ENCODE measurements around the gene GALT.
A peak's percentile ranks its signal among the peaks of the same experiment; 100 is the strongest.
"Not testable (repeated sequence)": the region's sequence is repeated elsewhere in the genome, so short reads cannot be mapped to it uniquely, and the experiment has no call there.

Gene GALT

DNA sequence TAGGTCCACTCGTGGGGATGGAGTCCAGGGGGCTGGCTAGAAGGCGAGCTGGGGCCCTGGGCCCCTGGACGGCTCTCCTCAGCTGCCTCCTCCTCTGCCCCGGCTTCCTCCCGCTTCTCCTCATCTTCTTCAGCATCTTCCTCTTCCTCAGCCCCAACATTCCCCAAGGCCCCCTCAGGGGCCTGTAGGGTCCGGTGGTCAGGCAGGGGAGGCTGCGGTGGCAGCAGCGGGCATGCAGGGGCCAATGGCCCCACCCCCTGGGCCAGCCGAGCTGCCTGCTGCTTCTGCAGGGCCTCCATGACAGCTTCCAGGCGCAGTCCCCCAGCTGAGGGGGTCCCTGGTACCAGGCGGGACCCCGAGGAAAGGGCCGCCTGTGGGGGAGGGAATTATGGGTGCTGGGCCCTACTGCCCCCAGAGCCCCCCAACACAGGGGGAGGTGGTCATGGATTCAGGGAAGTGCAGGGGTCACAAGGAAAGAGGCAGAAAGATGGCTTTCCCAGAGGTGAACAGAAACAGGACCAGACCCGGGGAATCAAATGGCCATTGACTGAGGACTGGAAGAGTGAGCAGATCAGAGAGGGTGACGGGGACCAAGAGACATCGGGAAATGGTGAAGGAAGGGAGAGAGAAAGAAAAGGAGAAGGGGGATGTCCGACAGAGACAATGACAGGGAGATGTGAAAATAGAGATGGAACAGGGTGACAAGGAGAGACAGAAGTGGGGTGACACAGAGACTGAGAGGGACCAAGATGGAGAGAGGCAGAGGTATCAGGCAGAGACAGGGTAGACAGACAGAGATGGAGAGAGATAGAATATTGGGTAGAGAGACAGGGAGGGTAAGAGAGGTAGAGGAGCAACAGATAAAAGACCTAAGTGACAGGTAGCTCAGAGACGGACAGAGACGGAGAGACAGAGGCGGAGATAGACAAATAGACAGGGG, 18.5 kb upstream of the GALT start:
- no peak for DNase-seq

DNA sequence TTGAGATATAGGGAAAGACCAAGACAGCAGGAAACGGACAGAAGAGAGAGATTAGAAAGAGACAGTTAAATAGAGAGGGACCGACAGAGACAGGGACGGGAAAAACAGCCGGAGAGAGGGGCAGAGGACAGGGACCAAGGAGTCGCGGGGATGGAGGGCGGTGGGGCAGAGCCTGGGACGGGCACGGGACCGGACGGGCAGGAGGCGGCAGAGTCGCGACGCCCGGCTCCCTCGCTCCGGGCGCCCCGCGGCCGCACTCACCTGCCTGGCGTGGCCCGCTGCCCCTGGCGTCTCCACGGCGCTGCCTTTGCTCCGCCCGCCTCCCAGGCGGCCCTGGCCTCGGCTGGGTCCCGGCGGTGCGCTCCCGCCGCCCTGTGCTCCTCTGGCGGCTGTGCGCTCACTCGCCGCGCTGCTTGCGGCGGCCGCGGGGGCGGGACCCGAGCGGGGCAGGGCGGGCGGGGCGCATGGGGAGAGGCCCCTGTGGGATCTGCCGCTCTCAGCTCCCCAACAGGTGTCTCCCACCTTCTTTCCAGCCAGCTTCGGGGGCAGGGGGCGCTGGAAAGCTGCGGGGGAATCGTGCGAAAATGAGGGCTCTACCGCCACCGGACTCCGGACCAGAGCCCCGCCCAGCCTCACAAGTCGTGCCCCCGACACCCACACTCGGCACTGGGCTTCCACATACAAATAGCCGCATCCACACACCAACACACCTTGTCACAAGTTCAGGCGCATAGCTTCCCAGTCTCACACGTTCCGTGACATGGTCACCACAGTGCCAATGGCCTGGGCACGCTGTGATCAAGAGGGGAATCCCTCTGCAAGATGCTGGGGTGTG, 17.6 kb upstream of the GALT start, which contains the start of gene ARID3C:
Gene ARID3C (minus strand): TSS at position 411 of the 835 bp plus-strand sequence. CDS start 1,052 bp downstream, outside the sequence.
- peak; percentile 62 for DNase-seq

DNA sequence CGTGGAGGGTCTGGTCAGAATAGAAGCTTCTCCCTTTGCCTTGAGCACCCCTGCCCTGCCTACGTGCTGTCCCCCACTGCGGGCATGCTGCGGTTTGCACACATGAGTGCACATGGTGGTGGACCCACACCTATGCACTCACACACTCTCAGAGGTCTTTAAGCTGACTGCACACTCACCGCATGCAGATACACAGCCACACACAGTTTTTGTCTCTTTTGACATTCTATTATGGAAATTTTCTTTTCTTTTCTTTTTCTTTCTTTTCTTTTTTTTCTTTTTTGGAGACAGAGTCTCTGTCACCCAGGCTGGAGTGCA, 17.0 kb upstream of the GALT start:
- DNase-seq, result no peak

DNA sequence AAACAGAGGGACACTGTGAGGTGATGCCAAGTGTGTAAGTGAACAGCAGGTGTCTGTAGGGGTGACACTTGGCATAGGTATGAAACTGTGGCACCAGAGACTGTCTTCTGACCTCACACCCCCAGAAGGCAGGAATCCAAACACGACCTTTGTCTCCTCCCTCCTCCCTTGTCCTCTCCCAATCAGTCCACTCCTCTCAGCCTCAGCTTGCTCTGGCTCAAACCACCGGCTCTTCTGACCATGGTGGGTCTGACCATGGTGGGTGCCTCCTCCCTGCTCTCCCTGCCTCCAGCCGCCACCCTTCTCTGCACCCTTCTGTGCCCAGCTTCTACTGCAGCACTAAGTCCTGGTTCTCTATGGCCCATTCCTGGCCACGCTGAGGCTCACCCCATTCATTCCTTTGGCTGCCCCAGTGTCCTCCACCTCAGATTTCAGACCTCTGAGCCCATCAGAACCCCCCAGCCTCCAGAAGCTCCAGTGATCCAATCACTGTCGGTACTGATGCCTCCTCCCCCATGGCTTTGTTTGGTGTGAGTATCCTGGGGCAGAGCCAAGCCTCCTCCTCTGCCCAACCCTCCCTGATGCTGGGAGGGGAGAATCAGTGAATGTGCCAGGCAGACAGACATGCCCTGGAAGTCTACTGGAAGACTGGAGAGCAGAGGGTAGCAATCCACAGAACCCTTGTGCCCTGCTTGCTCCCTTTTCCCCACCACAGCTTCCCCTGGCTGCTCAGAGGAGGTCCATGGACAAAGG, 15.9 kb upstream of the GALT start:
- DNase-seq, result no peak

DNA sequence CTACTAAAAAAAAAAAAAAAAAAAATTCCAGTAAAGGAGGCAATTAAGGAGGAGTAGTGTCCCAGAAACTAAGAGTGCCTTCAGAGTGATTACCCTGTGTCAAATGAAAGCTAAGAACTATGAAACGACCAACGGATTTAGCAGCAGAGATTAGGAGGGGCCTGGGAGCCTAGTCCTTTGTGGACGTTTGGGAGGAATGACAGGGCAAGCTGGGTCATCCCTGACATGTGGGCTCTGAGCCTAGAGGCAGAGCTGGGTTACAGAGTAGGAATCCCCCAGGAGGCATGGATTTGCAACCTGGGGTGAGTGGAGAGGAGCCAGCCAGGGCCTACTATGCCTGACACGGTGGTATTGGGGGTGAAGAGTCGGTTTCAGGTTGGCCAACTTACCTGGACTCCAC, 13.3 kb upstream of the GALT start:
- DNase-seq, result no peak

DNA sequence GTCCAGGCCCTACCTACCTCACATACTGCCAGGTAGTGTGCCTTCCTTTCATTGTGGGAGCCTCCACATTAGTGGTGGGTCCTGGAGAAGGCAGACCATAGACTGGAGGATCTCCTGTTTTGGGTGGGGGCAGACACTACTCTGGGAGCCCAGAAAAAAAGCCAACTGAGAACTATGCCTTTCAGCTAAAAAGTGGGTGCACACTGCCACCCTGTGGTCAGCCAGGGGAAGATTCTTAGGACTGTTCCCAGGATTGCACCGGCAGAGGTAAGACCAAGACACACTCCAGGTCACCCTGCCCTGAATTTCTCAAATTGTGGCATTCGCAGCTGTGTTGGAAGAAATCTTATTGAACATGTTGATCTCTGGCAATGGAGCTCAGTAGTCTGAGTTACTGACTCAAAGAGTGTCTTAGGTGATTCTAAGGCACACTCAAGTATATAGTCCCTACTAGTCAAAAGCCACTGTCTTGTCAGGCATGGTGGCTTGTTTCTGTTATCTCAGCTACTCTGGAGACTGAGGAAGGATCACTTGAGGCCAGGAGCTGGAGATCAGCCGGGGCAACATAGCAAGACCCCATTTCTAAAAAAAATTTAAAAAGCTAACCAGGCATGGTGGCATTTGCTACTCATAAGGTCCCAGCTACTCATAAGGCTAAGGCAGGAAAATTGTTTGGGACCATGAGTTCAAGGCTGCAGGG, 12.5 kb upstream of the GALT start:
- DNase-seq, result peak; percentile 80

DNA sequence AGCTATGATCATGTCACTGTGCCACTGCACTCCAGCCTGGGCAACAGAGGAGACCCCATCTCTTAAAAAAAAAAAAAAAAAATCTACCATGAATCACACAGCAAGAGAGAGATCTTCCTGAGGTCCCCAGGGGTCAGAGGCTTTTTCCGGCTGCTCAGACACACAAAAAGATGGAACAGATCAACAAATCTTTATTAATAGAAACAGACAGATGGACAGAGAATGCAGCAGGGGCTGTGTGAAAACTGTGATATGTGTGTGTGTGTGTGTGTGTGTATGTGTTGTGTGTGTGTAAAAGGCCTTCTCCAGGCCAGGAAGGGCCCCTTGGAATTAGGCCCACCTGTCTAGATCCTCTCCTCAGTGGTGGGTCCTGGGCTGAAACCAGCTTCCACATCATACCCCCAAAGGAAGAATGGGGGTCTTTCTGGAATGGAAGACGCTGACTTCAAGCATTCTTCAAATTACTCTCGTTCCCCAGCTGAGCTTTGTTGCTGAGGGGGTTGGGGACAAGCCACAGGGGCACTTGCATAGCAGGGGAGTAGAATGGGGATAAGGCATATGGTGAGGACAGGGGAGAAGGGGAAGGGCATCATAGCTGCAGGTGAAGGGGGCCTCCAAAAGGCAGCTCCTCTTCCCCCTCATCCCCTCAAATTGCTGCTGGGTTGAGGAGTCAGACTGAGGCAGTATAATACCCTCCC, 11.8 kb upstream of the GALT start:
- no peak for DNase-seq

DNA sequence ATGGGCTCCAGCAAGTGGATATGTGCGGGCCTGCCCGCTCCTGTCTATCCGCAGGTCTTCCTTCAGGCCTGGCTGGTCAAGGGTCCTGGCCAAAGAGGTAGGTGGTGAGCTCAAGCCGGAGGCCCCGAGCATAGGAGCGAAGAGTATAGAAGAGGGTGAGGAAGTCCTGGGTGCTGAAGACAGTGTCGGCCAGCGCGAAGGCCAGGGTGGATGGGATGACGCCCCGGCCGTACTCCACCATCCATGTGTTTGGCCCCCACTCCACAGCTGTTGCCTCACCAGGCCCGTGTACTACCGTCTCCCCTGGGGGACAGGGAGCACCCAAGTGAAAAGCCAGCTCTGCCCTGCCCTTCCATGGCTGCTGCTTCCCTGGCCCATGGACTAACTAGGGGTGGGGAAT, 10.9 kb upstream of the GALT start:
- no peak for DNase-seq

DNA sequence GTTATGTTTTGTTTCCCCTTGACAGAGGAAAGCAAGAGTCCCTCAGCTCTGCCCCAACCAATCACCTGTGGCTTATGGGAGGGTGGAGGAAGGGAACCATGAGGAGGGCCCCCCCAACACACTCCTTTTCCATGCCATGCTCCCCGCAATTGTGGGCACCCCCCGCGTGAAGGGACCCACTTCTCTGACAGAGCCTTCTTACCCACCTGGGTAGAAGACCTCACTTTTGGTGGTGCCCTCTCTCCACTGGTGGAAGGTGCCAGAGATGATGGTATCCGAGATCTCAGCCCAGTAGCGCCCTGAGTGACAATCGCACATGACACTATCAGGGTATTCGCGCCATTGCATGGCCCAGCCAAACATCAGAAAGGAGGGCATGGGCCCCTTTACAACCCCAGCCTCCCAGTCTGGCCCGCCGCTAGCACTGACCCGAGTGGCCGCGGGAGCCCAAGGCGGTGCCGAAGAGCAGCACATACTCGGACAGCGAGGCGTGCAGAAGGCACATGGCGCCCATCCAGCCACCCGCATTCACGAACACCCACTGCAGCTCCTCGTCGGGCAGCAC, 9.6 kb upstream of the GALT start:
- no peak for DNase-seq

DNA sequence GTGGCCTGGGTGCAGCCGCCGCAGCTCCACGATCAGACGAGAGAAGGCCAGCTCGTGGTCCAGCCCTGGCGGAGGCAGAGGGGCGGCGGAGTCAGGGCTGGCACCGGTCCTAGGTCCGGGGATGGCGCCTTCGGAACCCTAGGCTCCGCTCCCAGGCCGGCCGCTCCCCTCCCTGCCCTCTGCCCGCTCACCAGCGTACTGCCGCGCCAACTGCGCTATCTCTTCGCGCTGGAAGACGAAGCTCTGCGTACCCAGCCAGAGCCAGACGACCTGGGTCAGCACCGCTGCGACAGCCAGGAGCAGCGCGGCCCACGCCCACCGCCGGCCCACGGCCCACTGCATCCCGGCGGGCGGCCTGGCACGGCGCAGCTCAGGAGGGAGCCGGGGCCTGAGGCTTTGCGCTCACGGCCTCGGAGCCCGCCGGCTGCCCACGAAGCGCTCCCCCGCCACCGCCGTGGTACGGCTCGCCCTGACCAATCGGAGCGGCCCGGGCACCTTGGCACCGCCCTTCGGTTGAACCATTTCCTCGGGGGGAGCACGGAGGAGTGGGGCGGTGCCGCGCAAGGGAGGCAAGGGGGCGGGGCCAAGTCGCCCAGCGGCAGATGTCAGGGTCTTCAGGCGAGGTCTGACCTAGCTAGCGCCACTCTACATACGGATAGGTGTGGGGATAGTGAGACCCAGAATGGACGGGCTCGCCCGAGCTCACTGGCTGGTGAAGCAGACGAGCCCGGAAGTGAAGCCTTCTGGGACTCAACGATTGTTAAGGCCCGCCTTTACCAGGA, 8.9 kb upstream of the GALT start, which contains the start of gene SIGMAR1:
Gene SIGMAR1 (minus strand): TSS at position 432 of the 782 bp plus-strand sequence. CDS start 90 bp downstream, at position 342.
- peak; percentile 96 for DNase-seq

DNA sequence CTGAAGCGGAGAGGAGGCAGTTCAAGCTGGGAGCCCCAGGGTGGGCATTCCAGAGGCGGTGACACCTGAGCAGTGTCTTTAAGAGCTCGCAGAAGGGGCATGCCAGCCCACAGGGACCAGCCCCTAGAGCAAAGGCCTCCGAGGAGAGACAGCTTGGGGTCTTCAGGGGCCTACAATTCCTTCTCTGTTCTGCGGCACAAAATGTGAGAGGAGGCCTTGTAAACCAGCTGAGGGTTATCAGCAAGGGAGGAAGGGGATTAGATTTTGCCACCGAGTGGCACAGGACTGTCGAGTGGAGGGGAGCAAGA, 8.4 kb upstream of the GALT start:
- no peak for DNase-seq

DNA sequence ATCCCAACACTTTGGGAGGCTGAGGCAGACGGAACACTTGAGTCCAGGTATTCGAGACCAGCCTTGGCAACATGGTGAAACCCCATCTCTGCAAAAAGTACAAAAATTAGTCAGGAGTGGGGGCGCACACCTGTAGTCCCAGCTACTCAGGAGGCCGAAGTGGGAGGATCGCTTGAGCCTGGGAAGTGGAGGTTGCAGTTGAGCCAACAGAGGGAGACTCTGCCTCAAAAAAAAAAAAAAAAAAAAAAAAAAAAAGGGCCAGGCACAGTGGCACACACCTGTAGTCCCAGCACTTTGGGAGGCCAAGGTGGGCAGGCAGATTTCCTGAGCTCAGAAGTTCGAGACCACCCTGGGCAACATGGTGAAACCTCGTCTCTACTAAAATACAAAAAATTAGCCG, 7.2 kb upstream of the GALT start:
- DNase-seq, result not testable (repeated sequence)

DNA sequence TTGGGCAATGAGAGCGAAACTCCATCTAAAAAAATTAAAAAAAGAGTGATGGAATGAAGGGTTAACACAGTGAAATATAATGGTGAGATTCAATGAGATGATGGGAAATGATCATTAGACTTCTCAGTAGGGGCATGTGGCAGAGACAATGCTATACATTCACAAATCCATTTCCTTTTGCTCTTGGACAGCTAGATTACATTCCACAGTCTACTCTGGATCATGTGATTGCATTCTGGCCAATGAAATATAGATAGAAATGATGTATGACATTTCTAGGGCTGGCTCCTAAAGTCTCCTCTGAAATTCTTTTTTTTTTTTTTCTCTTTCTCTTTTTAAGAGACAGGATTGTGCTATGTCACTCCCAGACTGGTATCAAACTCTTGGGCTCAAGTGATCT, 3.8 kb upstream of the GALT start:
- no peak for DNase-seq

DNA sequence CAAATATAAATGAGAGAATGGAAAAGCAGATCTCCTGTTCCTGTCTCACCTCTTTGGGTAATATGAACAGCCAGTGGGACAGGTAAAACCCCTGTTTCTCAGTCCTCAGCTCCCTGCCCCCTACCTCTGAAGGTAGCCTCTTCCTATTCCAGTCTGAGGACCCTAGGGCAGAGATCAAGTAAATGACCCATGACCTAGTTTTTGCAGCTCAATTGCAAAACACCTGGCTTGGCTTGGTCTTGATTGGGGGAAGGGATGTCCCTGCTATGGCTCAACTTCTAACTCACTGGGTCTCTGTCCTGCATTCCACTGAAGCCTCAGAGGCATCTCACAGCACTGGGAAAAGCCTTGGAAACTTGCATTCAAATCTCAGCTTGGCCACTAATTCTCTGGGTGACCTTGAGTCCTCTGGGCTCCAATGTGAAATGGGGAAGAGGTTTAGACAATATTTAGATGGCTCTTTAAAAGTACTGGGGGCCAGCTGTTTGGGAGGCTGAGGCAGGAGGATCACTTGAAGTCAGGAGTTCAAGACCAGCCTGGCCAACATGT, 1.6 kb upstream of the GALT start:
- no peak for DNase-seq

DNA sequence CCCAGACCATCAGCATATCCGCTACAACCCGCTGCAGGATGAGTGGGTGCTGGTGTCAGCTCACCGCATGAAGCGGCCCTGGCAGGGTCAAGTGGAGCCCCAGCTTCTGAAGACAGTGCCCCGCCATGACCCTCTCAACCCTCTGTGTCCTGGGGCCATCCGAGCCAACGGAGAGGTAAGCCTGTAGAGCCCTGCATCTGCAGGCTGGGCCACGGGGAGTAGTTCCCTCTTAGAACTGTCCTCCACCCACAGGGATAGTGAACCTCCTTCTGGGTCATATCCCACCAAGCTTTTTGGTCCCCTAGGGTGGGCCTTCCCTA, 569 bp downstream of the GALT start:
- no peak for DNase-seq

DNA sequence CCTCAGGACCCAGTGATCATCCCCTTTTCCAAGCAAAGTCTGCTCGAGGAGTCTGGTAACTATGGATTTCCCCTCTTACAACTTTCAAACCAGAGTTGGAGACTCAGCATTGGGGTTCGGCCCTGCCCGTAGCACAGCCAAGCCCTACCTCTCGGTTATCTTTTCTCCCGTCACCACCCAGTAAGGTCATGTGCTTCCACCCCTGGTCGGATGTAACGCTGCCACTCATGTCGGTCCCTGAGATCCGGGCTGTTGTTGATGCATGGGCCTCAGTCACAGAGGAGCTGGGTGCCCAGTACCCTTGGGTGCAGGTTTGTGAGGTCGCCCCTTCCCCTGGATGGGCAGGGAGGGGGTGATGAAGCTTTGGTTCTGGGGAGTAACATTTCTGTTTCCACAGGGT, 1.2 kb downstream of the GALT start:
- no peak for DNase-seq

DNA sequence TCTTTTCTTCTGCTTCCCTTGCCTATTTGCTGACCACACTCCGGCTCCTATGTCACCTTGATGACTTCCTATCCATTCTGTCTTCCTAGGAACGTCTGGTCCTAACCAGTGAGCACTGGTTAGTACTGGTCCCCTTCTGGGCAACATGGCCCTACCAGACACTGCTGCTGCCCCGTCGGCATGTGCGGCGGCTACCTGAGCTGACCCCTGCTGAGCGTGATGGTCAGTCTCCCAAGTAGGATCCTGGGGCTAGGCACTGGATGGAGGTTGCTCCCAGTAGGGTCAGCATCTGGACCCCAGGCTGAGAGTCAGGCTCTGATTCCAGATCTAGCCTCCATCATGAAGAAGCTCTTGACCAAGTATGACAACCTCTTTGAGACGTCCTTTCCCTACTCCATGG, 2.2 kb downstream of the GALT start:
- no peak for DNase-seq

DNA sequence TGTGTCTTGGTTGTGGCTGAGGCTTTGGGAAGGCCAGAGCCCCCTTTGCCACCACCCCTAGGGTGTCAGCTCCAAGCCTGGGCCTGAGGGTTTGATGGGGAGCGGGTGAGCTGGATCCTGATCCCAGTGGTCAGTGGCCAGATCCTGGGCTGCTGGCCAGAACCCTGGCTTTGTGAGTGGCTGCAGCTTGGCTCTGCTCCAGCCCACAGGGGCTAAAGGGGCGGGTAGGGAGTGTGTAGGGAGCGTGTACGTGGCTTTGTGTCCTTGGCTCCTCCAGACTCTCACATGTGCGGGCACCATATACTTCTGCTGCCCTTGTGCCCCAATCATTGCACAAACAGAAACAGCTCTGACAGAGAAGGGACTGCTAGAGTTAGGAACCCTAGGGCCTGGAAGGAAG, 4.3 kb downstream of the GALT start:
- DNase-seq, result no peak

DNA sequence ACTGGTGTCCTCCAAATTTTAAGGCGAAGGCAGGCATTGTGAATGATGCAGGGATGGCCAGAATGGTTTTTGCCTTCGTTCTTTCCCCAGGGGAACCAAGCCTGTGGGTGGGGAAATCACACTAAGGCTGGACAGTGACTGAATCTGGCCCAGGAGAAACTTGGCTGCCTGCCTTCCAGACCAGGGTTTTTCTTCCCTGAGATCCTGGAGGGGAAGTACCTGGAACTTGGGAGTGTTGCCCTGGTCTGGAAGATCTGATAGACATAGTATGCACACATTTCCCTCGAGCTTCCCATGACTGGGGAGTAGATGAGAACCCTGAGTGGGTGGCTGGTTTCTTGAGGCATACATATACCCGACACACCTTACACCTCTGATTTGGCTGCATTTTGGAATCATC, 4.8 kb downstream of the GALT start:
- no peak for DNase-seq

DNA sequence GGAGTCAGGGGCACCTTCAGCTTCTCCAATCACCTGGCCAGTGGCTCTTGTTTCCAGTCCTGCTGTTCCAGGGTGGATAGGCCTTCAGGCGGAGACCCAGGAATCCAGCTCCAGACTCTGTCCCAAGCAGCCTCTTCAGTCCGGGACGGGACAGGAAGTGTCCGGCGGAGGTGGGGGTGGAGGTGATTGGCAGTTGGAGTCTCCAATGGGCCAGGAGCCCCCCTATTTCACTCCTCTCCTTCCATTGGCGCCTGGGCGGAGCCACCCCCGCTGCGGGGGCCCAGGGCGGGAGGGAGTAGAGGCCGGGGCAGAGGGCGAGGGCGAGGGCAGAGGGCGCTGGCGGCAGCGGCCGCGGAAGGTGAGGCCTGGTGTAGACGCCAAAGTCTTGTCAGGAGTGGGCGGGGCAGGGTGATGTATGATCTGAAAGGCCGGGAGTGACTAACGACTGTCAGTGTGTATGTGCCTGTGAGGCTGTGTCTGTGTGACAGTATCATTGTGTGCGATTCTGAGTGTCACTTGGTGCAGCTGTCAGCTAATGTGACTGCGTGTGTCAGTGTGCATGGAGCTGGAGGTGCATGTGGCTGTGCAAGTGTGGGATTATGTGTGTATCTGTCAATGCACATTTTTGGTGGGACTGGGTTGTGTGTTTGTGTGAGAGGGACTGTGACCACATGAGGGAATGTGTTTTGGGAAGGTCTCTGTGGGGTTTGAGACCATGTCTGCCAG, 5.6 kb downstream of the GALT start, which contains the start of gene IL11RA:
Gene IL11RA (plus strand): TSS at position 310 of the 726 bp plus-strand sequence. CDS start 3,033 bp downstream, outside the sequence.
- peak; percentile 41 for DNase-seq
